Epithelial cell of proximal tubule (primary cell): Measurements from ENCODE around the gene RSAD1. TPM values are rescaled to one million over a fixed set of nuclear protein-coding genes. Genes with fewer than 3 reads are reported as not detected.

Source experiments
- DNase-seq: peaks from one replicate; pipeline ENCODE4 v3.0.0-alpha.2; 2011; ENCODE audit warnings: low read depth
- H3K4me3 ChIP-seq: 2 replicates; pipeline ENCODE4 v1.5.1; 2011; ENCODE audit warnings: low read depth, mild to moderate bottlenecking, low read length
- CTCF ChIP-seq: conservative IDR thresholded peaks from 2 replicates; pipeline ENCODE4 v1.5.1; 2012; ENCODE audit warnings: low read depth, mild to moderate bottlenecking, low read length
- total RNA-seq: library from RNA; depleted of rRNA; stranded (reverse); fragments of >200 nt; gene quantifications from 2 replicates; pipeline ENCODE4 v1.2.3, GENCODE V29; 2015

RSAD1 gene
- total RNA-seq, 1 donor from 2014 or later = 17.1 TPM

- DNase-seq = no peak
- no peak for TF ChIP-seq CTCF
- H3K4me3 ChIP-seq = no peak overlapping the region
Observed at GRCh38 chr17:50458270-50458669, 20.4 kb upstream of the RSAD1 start.

- H3K4me3 ChIP-seq = no peak overlapping the region
- no peak for TF ChIP-seq CTCF
- DNase-seq = peak; percentile 16
Observed at GRCh38 chr17:50458701-50459676, 19.7 kb upstream of the RSAD1 start.

- no peak for TF ChIP-seq CTCF
- DNase-seq = no peak
Observed at GRCh38 chr17:50459756-50460155, 18.9 kb upstream of the RSAD1 start.

GRCh38 chr17:50460831-50461526 is 17.7 kb upstream of the RSAD1 start:
- H3K4me3 ChIP-seq = no peak overlapping the region
- DNase-seq = no peak
- TF ChIP-seq CTCF = no peak

More at GRCh38 chr17:50459756-50460155, 18.9 kb upstream of the RSAD1 start:
- no peak overlapping the region for H3K4me3 ChIP-seq

GRCh38 chr17:50461550-50462132 is 17.0 kb upstream of the RSAD1 start:
- no peak overlapping the region for H3K4me3 ChIP-seq
- no peak for DNase-seq
- no peak for TF ChIP-seq CTCF

GRCh38 chr17:50462446-50462845 is 16.2 kb upstream of the RSAD1 start:
- H3K4me3 ChIP-seq = no peak overlapping the region
- DNase-seq = no peak
- TF ChIP-seq CTCF = no peak
